Activated naive CD4-positive, alpha-beta T cell treated with anti-CD3 and anti-CD28 coated beads, Interleukin-2, amount 10 ng/mL, durations not matched to agents 5 hours and 36 hours (primary cell): ENCODE results near the gene TUBB8B. TPM values are rescaled to one million over a fixed set of nuclear protein-coding genes. Genes with fewer than 3 reads are reported as not detected.

Experiments
- total RNA-seq, 2 experiments: library from RNA; stranded (reverse); gene quantifications; one replicate each; pipeline ENCODE4 v1.2.3, GENCODE V29; 2021

Gene TUBB8B
- not detected for total RNA-seq

GRCh38 chr18:49176-49665 is at the start of gene TUBB8B:
Gene TUBB8B (minus strand): TSS chr18:49615. CDS start chr18:49557, 58 bp downstream.

Other genes with a start within 250 kb of the TUBB8B start
- 10 to 100 TPM; 53.1 to 56.4 TPM for gene USP14, start 108.9 kb upstream of the TUBB8B start, total RNA-seq
- 10 to 100 TPM; 44.3 to 46.4 TPM for gene THOC1, start 218.4 kb upstream of the TUBB8B start, total RNA-seq